Putamen (tissue), 1 donor: ENCODE measurements around the gene GAL3ST2.
A peak's percentile ranks its signal among the peaks of the same experiment; 100 is the strongest.
"Not testable (repeated sequence)": the region's sequence is repeated elsewhere in the genome, so short reads cannot be mapped to it uniquely, and the experiment has no call there.

Experiments used
- DNase-seq: peaks from one replicate; pipeline ENCODE4 v3.0.0-alpha.2; 2016; ENCODE audit warnings: low spot score

The GAL3ST2 gene

DNA sequence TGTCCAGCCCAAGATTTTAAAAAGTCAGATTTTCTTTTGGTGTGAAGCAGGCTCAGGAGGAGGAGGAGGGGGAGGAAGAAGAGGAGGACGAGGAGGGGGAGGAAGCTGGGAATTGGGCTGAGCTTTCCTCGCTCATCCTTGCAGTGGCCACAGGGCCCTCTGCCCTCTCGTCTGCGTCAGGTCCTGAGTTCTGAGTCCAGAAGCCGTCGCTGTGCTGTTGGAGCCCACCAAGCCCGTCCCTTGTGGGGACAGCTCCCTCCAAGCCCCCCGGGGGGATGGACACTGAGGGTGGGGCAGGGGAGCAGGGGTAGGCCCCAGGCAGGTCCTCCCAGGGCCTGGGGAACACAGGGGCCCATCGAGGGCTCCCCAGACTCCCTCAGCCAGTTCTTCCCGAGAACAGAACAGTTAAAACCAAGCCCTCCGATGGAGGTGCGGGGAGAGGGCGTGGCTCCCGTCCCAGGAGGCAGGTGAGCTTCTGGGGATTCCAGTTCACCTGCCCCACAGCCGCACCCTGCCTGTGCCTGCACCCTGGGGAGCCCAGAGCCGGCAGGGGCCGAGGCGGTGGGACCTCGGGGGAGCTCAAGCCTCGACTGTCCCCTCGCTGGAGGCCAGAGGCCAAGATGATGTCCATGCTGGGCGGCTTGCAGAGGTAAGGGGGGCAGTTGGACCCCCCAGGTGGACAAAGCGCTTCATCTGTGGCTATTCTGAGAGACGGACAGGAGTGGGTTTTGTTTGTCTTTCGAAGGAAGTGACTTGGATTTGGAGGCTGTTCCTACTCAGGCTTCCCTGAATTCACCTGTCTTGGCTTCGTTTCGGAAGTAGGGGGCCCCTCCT, at the start of gene GAL3ST2:
GAL3ST2 (plus strand) TSS at position 487 of the 834 bp plus-strand sequence; CDS start at position 621, 134 bp downstream.
- DNase-seq, result no peak

DNA sequence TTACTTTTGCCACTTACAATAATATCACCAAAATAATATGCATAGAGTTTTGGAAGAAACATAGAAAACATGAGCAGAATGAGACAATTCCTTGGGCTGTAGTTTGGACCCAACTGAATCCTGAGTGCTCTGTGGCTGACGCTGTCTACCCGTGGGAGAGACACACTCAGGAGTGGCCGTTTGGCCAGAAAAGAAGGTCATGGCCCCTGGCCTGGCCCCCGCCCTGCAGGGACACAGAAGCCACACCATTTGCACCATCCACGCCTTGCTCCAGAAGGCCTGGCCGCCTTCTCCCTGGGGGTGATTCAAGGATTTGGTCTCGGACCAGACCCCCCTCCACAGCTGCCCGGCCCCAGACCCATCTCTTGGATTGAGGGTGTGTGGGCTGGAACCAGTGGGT, 48.6 kb upstream of the GAL3ST2 start:
- no peak for DNase-seq

DNA sequence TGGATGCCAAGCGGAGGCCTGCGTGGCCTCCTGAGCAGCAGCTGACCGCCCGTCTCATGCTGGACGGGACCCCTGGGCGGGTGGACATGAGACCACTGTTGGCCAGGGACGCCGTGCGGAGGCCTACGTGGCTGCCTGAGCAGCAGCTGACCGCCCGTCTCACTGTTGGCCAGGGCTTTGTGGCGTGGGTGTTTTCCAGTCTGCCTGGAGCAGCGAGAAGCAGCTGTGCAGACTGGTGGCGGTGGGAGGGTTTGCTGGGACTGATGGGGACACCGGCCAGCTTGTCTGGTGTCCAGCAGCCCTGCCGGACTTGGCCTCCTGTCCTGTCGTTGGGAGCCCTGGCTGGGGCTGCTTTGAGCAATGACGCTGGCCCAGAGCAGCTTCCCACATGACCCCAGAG, 48.0 kb upstream of the GAL3ST2 start:
- peak; percentile 64 for DNase-seq

DNA sequence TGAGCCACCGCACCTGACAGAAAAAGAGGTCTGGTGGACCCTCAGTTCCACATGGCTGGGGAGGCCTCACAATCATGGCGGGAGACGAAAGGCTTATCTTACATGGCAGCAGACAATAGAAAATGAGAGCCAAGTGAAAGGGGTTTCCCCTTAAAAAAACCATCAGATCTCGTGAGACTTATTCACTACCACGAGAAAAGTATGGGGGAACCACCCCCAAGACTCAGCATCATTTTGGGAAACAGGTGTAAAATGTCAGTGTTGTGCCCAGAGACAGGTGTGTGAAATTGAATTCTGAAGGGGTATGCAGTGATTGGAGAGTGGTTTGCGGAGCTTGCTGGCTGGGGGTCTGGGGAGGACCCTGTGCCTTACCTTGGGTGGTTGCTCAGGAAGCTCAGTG, 46.8 kb upstream of the GAL3ST2 start:
- DNase-seq, result no peak

GRCh38 chr2:241730671-241731293, 45.8 kb upstream of the GAL3ST2 start:
- DNase-seq, result no peak

DNA sequence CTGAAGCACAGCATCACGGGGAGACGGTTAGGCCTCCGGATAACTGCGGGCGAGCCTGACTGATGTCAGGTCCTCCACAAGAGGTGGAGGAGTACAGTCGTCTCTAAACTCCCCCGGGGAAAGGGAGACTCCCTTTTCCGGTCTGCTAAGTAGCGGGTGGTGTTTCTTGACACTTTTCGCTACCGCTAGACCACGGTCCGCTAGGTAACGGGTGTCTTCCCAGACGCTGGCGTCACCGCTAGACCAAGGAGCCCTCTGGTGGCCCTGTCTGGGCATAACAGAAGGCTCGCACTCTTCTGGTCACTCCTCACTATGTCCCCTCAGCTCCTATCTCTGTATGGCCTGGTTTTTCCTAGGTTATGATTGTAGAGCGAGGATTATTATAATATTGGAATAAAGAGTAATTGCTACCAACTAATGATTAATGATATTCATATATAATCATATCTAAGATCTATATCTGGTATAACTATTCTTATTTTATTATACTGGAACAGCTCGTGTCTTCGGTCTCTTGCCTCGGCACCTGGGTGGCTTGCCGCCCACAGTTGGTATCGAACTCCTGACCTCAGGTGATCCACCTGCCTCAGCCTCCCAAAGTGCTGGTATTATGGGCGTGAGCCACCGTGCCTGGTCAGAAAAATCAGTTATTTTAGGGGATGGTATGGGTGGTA, 44.0 kb upstream of the GAL3ST2 start:
- not testable (repeated sequence) for DNase-seq

GRCh38 chr2:241733391-241734207, 43.0 kb upstream of the GAL3ST2 start:
- DNase-seq, result no peak

DNA sequence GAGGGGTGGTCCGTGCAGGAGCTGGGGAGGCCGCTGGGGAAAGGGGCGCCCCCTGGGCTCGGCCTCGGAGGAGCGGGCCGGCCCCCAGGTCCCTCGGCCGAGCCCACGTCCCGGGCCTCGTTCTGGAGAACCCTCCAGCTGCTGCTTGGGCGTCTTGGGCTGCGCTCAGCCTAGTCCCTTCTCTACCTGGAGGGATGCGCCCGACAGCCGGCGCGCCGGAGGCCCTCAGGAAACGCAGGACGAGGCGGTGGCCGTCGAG, 42.5 kb upstream of the GAL3ST2 start:
- no peak for DNase-seq

- peak; percentile 91 for DNase-seq
These were observed 42.0 kb upstream of the GAL3ST2 start, which contains the start of gene D2HGDH for GRCh38 chr2:241734467-241735208. D2HGDH (plus strand) TSS chr2:241734630; CDS start chr2:241735225, 595 bp downstream.

GRCh38 chr2:241736111-241736510, 40.5 kb upstream of the GAL3ST2 start:
- no peak for DNase-seq

DNA sequence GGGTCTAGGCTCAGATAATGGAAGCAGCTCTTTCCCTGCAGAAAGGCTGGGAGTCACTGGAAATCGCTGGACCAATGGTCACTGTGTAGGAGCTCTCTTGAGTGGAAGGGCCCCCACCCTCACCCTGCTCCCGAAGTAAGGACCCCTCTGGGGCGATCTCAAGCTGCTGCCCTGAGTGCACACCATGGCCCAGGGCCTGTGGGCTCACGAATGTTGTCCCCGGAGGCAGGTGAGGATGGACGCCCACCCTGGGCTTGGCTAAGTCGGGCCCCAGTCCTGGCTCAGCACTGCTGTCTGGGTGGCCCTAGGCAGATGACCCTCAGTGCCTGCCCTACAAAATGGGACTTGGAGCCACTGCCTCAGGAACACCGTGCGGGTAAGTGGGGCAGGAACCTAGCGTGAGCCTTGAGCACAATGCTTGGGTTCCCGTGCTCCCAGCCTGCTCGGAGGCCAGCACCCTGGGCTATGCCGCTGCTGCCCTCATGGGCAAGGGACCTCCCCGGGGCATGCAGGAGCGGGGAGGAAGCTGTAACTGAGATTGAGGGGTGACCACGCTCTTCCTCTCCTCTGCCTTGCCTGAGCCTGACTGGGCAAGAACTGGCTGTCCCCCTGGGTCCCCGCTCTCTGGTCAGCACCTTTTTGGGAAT, 38.5 kb upstream of the GAL3ST2 start:
- DNase-seq, result no peak

DNA sequence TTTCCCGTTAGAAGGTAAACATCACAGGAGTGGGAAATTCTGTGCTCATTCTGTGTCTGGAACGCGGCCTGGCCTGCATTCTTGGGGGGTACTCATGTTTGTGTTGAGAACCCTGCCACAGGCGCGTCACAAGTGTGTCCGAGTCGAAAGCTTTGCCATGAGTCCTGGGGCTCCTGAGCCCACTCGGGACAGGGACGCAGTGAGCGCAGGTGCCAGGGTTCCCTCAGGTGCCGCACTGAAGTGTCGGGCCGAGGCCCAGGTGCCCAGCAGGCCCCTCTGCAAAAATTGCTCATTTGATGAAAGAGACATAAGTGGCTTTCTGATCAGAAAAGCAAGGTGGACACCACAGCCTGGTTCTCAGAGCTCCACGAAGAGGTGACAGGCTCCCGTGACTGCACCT, 37.4 kb upstream of the GAL3ST2 start:
- no peak for DNase-seq

DNA sequence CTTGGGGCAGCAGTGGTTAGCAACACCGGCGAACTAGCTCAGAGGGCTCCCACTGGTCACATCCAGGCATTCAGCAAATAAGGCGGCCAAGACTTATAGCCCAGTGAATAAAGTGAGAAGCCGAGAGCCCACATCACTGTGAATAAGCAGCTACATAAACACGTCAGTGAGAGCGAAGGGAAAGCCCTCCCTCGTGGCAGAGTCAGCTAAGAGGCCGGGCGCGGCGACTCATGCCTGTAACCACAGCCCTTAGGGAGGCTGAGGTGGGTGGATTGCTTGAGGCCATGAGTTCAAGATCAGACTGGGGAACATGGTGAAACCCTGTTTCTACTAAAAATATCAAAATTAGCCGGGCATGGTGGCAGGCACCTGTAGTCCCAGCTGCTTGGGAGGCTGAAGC, 37.0 kb upstream of the GAL3ST2 start:
- no peak for DNase-seq

DNA sequence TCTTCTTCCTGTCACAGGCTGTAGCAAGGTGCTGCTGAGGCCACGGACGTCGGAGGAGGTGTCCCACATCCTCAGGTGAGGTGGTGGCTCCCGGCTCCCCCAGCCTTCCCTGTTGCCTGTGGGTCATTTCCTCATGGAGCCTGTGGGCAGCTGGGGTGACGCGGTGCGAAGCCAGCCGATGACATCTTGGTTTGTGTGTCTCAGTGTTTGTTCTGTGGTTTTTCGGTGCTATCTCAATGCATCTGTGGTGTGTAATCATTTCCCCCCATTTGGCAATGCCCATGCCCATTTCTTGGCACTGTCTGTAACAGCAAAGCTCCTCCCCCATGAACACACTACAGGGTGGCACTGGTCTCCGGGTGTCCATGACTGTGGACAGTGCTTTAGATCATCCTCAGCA, 35.6 kb upstream of the GAL3ST2 start:
- DNase-seq, result no peak

- no peak for DNase-seq
These were observed 34.2 kb upstream of the GAL3ST2 start for GRCh38 chr2:241742320-241742939.

DNA sequence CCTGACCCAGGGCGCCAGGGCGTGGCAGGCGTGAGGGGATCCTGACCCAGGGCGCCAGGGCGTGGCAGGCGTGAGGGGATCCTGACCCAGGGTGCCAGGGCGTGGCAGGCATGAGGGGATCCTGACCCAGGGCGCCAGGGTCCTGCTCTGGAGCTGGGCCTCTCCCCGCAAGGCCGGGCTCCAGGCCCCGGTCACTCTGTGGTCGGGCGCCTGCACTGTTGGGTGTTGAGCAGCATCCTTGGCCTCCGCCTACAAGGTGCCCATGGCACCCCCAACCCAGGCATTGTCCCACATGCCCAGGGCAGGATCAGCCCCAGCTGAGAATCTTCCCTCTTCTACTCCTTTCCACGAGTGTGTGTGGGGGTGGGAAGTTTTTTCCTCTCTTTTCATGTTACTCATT, 33.6 kb upstream of the GAL3ST2 start:
- not testable (repeated sequence) for DNase-seq

GRCh38 chr2:241743620-241744019, 33.0 kb upstream of the GAL3ST2 start:
- DNase-seq, result no peak

DNA sequence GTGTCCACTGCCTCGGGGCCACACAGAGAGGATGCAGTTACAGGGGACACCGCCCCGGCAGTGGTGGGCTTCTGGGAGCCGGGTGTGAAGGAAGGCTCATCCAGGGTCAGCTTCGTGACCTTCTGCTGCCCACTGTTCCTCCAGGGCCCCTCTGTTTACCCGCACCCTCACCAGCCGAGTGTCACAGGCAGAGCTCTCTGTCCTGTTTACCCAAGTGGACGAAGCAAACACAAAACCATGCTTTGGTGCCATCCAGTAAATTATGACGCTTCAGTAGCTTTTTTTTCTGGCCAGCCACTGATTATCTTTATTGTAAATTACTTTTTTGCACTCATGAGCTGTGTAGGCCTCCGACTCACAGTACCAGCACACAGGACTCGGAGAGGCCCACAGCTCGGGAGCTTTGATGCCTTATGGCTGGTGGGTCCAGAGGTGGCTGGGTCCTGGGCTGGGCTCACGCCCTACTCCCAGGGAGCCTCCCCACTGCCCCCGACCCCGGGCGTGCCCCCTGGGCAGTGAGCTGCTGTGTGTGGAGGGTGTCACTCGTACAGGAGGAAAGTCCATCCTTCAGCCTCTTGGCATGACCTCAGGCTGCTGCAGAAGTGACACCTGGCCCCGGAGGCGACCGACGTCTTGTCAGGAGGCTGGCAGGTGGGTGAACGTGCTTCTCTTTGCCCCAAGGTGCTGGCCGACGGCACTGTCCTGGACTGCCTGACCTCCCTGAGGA, 32.4 kb upstream of the GAL3ST2 start:
- DNase-seq, result no peak

GRCh38 chr2:241745276-241745675, 31.3 kb upstream of the GAL3ST2 start:
- no peak for DNase-seq

DNA sequence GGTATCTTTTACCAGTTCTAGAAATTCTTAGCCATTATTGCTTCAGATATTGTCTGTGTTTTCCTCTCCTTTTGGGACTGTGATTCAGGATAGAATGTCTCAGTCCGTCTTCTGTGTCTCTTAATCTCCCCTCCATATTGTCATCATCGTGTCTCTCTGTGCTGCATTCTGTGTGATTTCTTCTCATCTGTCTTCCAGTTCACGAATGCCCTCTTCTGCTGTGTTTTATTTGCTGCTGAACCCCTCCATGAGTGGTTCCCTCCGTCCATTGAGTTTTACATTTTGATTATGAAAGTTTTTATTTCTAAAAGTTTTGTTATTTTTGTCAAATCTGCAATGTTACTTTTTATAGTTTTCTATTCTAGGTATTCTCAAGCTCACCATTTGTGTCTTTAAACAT, 30.5 kb upstream of the GAL3ST2 start:
- DNase-seq, result no peak
